ENCODE data around the gene SCYL1.
A peak's percentile ranks its signal among the peaks of the same experiment; 100 is the strongest.

The SCYL1 gene

DNA sequence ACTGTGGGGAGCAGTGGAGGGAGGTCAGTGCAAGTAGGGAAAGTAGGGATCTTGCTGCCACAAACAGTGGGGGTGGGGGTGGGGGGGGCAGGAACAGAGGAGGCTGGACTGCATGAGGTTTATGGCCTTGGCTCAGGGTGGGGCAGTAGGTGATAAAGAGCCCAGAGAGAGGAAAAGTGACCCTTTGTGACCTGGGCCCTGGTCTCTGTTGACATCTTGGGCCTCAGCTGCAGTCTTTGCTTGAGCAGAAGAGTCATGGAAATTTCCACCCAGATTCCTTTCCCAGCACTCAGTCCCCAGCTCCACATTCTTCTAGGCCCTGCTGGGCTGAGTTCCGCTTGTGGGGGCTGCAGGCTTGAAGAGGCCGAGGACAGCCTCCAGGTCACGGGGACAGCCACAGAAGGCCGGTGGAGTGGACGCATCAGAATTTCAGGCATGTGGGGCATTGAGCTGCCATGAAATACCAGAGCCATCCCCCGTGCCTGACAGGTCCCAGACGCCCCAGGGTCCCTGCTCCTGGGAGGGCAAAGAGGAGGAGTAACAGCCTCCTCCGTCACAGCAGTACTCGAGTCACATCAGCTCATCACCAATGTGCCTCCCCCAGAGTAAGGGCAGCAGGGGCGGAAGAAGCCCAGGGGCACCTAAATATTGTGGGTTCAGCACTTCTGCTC is 35.7 kb upstream of the SCYL1 start:
- H3K4me1 ChIP-seq, result peaks cover 52% of the 10 kb centered on the region
- no peak overlapping the region for H3K4me3 ChIP-seq (ENCODE audit: low read depth, low read length)
- no peak for DNase-seq
- no peaks in the 10 kb centered on the region for H3K9me3 ChIP-seq
- no peaks in the 10 kb centered on the region for H3K36me3 ChIP-seq
- H3K27me3 ChIP-seq, result no peaks in the 10 kb centered on the region
- TF ChIP-seq, protein P1, sequence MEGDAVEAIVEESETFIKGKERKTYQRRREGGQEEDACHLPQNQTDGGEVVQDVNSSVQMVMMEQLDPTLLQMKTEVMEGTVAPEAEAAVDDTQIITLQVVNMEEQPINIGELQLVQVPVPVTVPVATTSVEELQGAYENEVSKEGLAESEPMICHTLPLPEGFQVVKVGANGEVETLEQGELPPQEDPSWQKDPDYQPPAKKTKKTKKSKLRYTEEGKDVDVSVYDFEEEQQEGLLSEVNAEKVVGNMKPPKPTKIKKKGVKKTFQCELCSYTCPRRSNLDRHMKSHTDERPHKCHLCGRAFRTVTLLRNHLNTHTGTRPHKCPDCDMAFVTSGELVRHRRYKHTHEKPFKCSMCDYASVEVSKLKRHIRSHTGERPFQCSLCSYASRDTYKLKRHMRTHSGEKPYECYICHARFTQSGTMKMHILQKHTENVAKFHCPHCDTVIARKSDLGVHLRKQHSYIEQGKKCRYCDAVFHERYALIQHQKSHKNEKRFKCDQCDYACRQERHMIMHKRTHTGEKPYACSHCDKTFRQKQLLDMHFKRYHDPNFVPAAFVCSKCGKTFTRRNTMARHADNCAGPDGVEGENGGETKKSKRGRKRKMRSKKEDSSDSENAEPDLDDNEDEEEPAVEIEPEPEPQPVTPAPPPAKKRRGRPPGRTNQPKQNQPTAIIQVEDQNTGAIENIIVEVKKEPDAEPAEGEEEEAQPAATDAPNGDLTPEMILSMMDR (IDR thresholded peaks at IDR 0.05; ENCODE audit: low read depth, low read length), result no peak

GRCh38 chr11:65489706-65490320 is 35.1 kb upstream of the SCYL1 start:
- Histone ChIP-seq H3K27me3 (no peaks in the 10 kb centered on the region), H3K36me3 (no peaks in the 10 kb centered on the region), H3K9me3 (no peaks in the 10 kb centered on the region), H3K4me1 (peaks cover 58% of the 10 kb centered on the region), H3K4me3 (ENCODE audit: low read depth, low read length) (no peak overlapping the region)
- TF ChIP-seq, protein P1 (IDR thresholded peaks at IDR 0.05; ENCODE audit: low read depth, low read length), result no peak
- no peak for DNase-seq

GRCh38 chr11:65491163-65491465 is 33.8 kb upstream of the SCYL1 start:
- DNase-seq, result no peak
- Histone ChIP-seq H3K4me3 (ENCODE audit: low read depth, low read length) (no peak overlapping the region), H3K4me1 (peaks cover 58% of the 10 kb centered on the region), H3K36me3 (no peaks in the 10 kb centered on the region), H3K27me3 (no peaks in the 10 kb centered on the region), H3K9me3 (no peaks in the 10 kb centered on the region)
- TF ChIP-seq, protein P1 (IDR thresholded peaks at IDR 0.05; ENCODE audit: low read depth, low read length), result no peak

DNA sequence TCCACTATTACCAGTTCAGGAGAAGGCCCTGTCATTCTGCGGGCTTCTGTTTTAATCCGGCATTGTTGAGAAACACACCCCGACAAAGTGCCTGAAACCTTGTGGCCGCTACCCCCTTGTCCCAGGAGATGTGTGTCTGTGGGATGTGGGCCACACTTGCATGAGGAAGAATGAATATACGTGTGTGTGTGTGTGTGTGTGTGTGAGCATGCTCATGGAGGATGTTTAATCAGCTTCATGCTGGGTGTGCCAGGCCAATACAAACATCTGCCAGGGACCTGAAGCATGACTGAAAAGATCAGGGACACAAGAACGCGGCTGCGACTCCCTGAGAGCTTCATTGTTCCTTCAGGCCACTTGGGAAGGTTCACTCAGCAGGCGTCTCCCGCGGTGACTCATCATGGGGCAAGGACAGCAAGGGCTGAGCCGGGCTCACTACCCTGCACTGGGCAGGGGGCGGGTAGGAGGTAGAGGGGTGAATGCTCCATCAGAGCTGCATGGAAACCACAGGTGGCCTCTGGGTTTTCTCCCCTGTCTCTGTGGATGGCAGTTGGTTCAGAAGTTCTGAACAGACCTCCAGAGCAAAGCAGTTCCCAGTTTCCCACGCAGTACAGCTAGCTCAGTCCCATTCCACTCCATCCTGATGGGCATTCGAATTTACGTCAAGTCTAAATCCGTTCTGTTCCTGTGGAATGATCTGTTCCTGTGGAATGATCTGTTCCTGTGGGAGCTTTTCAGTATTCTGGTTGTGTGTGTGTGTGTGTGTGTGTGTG is 33.1 kb upstream of the SCYL1 start:
- no peaks in the 10 kb centered on the region for H3K9me3 ChIP-seq
- no peak overlapping the region for H3K4me3 ChIP-seq (ENCODE audit: low read depth, low read length)
- TF ChIP-seq, protein P1 (IDR thresholded peaks at IDR 0.05; ENCODE audit: low read depth, low read length), result no peak
- peaks cover 54% of the 10 kb centered on the region for H3K4me1 ChIP-seq
- H3K27me3 ChIP-seq, result no peaks in the 10 kb centered on the region
- no peaks in the 10 kb centered on the region for H3K36me3 ChIP-seq
- DNase-seq, result peak; percentile 68

GRCh38 chr11:65492387-65492636 is 32.6 kb upstream of the SCYL1 start:
- DNase-seq, result no peak
- TF ChIP-seq, protein P1 (IDR thresholded peaks at IDR 0.05; ENCODE audit: low read depth, low read length), result no peak
- Histone ChIP-seq H3K4me3 (ENCODE audit: low read depth, low read length) (no peak overlapping the region), H3K9me3 (no peaks in the 10 kb centered on the region), H3K36me3 (no peaks in the 10 kb centered on the region), H3K4me1 (peaks cover 51% of the 10 kb centered on the region), H3K27me3 (no peaks in the 10 kb centered on the region)

All from BE2C (cell line).